Keratinocyte (primary cell): ENCODE measurements around the gene SLFN14.
"Not testable (repeated sequence)": the region's sequence is repeated elsewhere in the genome, so short reads cannot be mapped to it uniquely, and the experiment has no call there.

Source experiments
- CTCF ChIP-seq, 3 experiments: IDR thresholded peaks in 1 of 3; conservative IDR thresholded peaks in 1 of 3; optimal IDR thresholded peaks in 1 of 3; 2 replicates in 2 of 3; 3 replicates in 1 of 3; pipeline versions ENCODE3 to v1.5.1; 2011; ENCODE audit warnings: low read length in 3 of 3, mild to moderate bottlenecking in 3 of 3, moderate library complexity in 2 of 3, control low read depth in 1 of 3, inconsistent platforms in 1 of 3; ENCODE audit not compliant: insufficient read depth in 2 of 3; ENCODE audit errors: extremely low read depth in 1 of 3
- EZH2 ChIP-seq: IDR thresholded peaks from one replicate; pipeline ENCODE4 v1.6.1; 2012; ENCODE audit warnings: inconsistent platforms, mild to moderate bottlenecking, low read length, moderate library complexity

- TF ChIP-seq CTCF (optimal IDR thresholded peaks at IDR 0.05 in 1 of 3, IDR thresholded peaks at IDR 0.05 in 1 of 3, conservative IDR thresholded peaks at IDR 0.05 in 1 of 3; ENCODE audit: extremely low read depth in 1 of 3, insufficient read depth in 2 of 3, low read length in 3 of 3); EZH2: not testable (repeated sequence)
Measured at GRCh38 chr17:35563181-35563580, 2.6 kb upstream of the SLFN14 start.
